Measurements from ENCODE around the gene EXOC3.

Gene EXOC3

DNA sequence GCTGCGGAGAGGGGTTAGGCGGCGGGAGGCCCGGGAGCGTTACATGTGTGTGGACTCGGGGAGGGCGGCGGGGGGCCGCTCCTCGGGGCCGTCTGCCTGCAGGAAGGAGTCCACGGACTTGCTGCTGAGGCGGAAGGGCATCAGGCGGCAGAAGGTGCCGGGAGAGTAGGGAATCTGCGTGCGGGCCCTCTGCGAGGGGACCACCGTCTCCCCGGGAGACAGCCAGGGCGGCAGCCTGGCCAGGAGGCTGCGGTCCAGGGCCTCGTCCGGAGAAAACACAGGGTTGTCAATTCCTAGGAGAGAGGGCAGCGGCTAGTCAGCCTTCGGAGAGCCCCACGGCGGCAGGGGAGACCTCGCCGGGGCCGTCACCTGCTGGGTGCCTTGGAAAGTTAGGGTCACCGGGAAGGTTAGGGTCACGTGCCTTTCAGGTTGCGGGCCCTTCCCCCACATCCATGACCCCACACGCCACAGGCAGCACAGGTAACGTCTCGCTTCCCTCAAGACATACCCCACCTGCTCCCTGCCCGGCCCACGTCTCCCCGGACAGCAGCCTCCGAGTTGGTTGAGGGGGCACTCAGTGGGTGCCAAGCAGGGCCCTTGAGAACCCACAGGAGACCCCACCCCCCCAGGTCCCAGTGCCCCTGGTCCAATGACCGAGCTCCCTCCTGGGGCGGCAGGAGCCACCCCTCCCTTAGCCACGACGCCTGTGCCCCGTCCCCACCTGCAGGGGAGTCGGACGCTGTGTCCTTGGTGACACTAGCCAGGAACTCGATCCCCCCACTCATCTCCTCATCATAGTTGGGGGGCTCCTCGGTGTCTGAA is 32.1 kb downstream of the EXOC3 start:
- no peak for DNase-seq (ENCODE audit: low read depth)
- no peak overlapping the region for H3K4me3 ChIP-seq (ENCODE audit: control insufficient read depth, low read depth, low read length)
- TF ChIP-seq, protein P1, sequence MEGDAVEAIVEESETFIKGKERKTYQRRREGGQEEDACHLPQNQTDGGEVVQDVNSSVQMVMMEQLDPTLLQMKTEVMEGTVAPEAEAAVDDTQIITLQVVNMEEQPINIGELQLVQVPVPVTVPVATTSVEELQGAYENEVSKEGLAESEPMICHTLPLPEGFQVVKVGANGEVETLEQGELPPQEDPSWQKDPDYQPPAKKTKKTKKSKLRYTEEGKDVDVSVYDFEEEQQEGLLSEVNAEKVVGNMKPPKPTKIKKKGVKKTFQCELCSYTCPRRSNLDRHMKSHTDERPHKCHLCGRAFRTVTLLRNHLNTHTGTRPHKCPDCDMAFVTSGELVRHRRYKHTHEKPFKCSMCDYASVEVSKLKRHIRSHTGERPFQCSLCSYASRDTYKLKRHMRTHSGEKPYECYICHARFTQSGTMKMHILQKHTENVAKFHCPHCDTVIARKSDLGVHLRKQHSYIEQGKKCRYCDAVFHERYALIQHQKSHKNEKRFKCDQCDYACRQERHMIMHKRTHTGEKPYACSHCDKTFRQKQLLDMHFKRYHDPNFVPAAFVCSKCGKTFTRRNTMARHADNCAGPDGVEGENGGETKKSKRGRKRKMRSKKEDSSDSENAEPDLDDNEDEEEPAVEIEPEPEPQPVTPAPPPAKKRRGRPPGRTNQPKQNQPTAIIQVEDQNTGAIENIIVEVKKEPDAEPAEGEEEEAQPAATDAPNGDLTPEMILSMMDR (conservative IDR thresholded peaks at IDR 0.05; ENCODE audit: control insufficient read depth, insufficient read depth, low read depth, low read length), result no peak

DNA sequence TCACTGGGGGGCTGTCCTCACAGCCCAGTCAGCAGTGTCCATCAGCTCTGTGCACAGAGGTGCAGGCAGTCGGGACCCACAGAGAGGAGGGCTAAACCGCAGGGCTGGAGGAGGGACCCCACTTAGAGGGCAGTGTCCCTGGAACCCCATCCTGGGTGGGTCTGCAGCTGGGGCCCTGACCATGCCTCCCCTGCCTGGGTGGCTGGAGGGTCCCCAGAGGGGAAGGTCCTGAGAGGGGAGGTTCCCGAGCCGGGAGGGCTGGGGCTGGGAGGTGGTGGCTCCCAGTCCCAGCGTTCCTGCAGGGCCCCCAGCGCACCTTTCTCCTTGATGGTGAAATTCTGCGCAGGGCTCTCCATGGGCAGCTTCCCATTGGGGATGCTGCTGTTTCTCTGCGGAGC is 32.7 kb downstream of the EXOC3 start:
- no peak for DNase-seq (ENCODE audit: low read depth)
- TF ChIP-seq, protein P1 (conservative IDR thresholded peaks at IDR 0.05; ENCODE audit: control insufficient read depth, insufficient read depth, low read depth, low read length), result no peak
- no peak overlapping the region for H3K4me3 ChIP-seq (ENCODE audit: control insufficient read depth, low read depth, low read length)

DNA sequence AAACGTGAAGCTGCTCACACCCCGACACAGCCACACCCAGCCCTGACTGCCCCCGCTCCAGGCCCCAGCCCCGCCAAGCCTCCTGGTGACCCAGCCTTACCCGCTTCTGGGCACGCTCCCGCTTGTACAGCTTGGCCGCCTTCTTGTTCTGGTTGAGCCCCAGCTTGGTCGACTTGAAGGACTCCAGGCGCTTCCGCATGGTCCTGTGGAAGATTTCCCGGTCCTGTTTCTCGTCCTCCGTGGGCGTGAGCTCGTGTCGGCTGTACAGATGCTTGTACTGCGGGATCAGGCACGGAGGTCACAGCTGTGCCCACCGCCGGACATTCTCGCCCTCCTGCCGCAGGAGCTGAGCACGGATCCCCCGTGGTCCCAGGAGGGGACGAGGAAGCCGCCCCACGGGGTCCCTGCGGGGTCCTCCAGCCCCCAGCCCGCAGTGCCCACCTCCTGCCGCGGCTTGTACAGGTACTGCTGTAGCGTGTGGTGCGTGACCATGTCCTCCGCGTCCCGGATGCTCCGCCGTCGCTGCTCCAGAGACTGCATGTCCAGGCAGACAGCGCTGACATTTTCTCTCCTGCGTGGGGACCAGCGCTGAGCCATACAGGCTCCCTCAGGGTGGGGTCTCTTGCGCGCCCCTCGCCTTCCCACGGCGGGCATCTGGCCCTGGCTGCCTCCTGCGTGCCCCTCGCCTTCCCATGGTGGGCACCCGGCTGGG is 33.3 kb downstream of the EXOC3 start:
- H3K4me3 ChIP-seq (ENCODE audit: control insufficient read depth, low read depth, low read length), result no peak overlapping the region
- TF ChIP-seq, protein P1 (conservative IDR thresholded peaks at IDR 0.05; ENCODE audit: control insufficient read depth, insufficient read depth, low read depth, low read length), result no peak
- DNase-seq (ENCODE audit: low read depth), result no peak

GRCh38 chr5:476814-477175 is 33.8 kb downstream of the EXOC3 start:
- TF ChIP-seq, protein P1 (conservative IDR thresholded peaks at IDR 0.05; ENCODE audit: control insufficient read depth, insufficient read depth, low read depth, low read length), result no peak
- DNase-seq (ENCODE audit: low read depth), result no peak
- no peak overlapping the region for H3K4me3 ChIP-seq (ENCODE audit: control insufficient read depth, low read depth, low read length)

DNA sequence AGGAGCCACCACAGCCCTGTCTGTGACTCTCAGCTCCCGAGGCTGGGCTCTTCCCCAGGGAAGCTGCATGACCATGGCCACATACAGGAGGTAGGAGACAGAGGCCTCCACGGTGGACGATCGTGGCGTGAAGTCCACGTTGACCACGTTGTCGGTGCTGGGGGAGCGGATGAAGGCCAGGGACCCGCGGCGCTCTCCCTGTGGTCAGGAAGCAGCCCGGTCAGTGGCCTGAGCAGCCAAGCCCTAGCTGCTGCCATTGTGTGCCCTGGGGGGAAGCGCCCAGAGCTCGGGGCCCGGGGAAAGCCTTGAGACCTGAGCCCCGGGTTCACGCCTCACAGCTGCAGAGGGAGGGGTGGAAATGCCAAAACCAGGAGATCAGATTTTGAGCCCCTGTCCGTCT is 34.3 kb downstream of the EXOC3 start:
- DNase-seq (ENCODE audit: low read depth), result no peak
- TF ChIP-seq, protein P1 (conservative IDR thresholded peaks at IDR 0.05; ENCODE audit: control insufficient read depth, insufficient read depth, low read depth, low read length), result no peak
- no peak overlapping the region for H3K4me3 ChIP-seq (ENCODE audit: control insufficient read depth, low read depth, low read length)

- H3K4me3 ChIP-seq (ENCODE audit: control insufficient read depth, low read depth, low read length), result no peak overlapping the region
- TF ChIP-seq, protein P1 (conservative IDR thresholded peaks at IDR 0.05; ENCODE audit: control insufficient read depth, insufficient read depth, low read depth, low read length), result no peak
- no peak for DNase-seq (ENCODE audit: low read depth)
Measured at GRCh38 chr5:477871-478270, 34.9 kb downstream of the EXOC3 start.

Measured in fibroblast of mammary gland (primary cell).